Glomerular visceral epithelial cell (primary cell): Measurements from ENCODE around the gene ATP23.

ENCODE experiments used
- DNase-seq: peaks from one replicate; pipeline ENCODE4 v3.0.0-alpha.2; 2016; ENCODE audit errors: extremely low spot score

The ATP23 gene

GRCh38 chr12:57983146-57983857 is 41.9 kb downstream of the ATP23 start:
- DNase-seq, result peak; percentile 51

GRCh38 chr12:57983858-57984505 is 42.6 kb downstream of the ATP23 start:
- no peak for DNase-seq

- no peak for DNase-seq
Observed at GRCh38 chr12:57984629-57985151, 43.3 kb downstream of the ATP23 start.

GRCh38 chr12:57985685-57986084 is 44.3 kb downstream of the ATP23 start:
- no peak for DNase-seq

- no peak for DNase-seq
Observed at GRCh38 chr12:57989838-57990237, 48.5 kb downstream of the ATP23 start.

GRCh38 chr12:57990241-57990883 is 49.0 kb downstream of the ATP23 start:
- no peak for DNase-seq

- DNase-seq, result no peak
Observed at GRCh38 chr12:57992001-57992400, 50.6 kb downstream of the ATP23 start.

- DNase-seq, result no peak
Observed at GRCh38 chr12:57993030-57993429, 51.7 kb downstream of the ATP23 start.

- no peak for DNase-seq
Observed at GRCh38 chr12:57993834-57994233, 52.5 kb downstream of the ATP23 start.

GRCh38 chr12:57996520-57996919 is 55.2 kb downstream of the ATP23 start:
- DNase-seq, result no peak

GRCh38 chr12:57998251-57998650 is 56.9 kb downstream of the ATP23 start:
- no peak for DNase-seq

GRCh38 chr12:58000499-58000898 is 59.1 kb downstream of the ATP23 start:
- no peak for DNase-seq

- DNase-seq, result no peak
Observed at GRCh38 chr12:58007875-58008274, 66.5 kb downstream of the ATP23 start.

GRCh38 chr12:58008634-58009033 is 67.3 kb downstream of the ATP23 start:
- DNase-seq, result no peak
